CD4-positive, alpha-beta T cell treated with Interleukin-2 at 100 ng/mL for 4 hours (primary cell): Measurements from ENCODE around the gene LONP2.
A peak's percentile ranks its signal among the peaks of the same experiment; 100 is the strongest.
"Not testable (repeated sequence)": the region's sequence is repeated elsewhere in the genome, so short reads cannot be mapped to it uniquely, and the experiment has no call there.

ENCODE experiments used
- DNase-seq: peaks from one replicate; pipeline ENCODE4 v3.0.0-alpha.2; 2020; ENCODE audit warnings: low spot score

LONP2 gene

GRCh38 chr16:48235556-48236136 is 8.5 kb upstream of the LONP2 start:
- DNase-seq, result no peak

GRCh38 chr16:48236286-48236685 is 7.8 kb upstream of the LONP2 start:
- no peak for DNase-seq

GRCh38 chr16:48240147-48240546 is 4.0 kb upstream of the LONP2 start:
- DNase-seq, result not testable (repeated sequence)

DNA sequence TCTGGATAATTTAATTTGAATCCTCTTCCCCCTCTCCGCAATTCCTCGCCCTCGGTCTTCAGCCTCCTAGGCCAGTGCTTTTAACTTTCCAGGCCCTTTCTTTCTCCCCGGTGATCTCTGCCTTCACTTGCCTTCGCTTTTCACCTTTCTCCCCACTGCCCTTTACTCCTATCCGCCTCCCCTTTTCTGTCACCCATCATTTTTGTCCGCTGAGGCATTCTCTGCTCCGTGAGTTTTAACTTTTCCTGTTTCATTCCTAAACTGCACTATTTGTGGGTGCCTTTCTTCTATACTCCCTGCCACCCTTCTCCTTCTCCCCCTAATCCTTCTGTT is 729 bp downstream of the LONP2 start:
- no peak for DNase-seq

DNA sequence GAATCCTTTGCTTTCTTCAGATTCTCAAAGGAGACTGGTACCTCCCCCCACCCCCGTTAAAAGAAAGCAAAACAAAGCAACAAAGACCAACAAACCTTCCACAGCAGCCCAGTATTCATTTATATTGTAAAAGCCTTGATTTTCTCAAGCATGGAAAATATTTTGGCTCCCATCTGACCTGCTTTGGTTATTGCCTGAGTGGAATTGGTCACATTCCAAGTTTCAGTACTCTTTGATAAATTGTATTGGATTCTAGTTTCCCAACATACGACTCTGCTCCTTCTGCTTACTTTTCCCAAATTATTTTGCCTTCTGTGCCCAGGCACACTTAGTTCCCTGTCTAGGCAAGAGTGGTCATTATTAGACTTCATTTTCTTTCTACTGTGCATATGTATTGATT is 2.0 kb downstream of the LONP2 start:
- DNase-seq, result no peak

DNA sequence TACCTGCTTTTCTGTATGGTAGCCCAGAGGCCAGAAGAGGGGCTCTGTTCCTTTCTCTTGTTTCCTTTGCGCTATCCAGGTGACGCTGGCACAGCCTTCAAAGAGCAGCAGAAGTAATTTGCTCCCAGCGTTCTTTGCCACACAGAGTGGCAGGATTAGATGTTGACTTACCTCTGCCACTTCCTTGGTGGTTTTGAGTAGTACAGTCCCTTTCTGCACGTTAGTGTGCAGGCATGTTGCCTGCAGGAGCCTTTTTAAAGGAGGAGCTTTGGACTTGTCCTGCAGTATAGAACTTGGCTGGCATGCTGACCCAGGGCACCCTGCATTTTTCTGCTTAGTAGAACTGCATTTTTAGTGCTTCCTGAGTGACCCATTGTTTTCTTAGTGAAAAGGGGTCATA is 3.2 kb downstream of the LONP2 start, which contains the start of gene ABCC11:
Gene ABCC11, minus strand, starts transcription at position 229 of the 400 bp plus-strand sequence. CDS start 15,618 bp downstream, outside the sequence.
- DNase-seq, result peak; percentile 2

GRCh38 chr16:48250520-48251278 is 6.6 kb downstream of the LONP2 start:
- DNase-seq, result no peak

DNA sequence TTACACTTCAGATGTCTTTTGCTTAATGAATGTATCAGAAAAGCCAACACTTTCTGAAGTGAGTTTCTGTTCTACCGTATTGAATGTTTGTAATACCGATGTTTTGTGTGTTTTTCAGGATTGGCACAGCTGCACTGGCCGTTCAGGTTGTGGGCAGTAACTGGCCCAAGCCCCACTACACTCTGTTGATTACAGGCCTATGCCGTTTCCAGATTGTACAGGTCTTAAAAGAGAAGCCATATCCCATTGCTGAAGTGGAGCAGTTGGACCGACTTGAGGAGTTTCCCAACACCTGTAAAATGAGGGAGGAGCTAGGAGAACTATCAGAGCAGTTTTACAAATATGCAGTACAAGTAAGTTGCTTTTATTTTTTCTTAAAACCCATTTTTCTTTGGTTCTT is 7.9 kb downstream of the LONP2 start:
- DNase-seq, result no peak

- no peak for DNase-seq
Observed at GRCh38 chr16:48256579-48257177, 12.6 kb downstream of the LONP2 start.

DNA sequence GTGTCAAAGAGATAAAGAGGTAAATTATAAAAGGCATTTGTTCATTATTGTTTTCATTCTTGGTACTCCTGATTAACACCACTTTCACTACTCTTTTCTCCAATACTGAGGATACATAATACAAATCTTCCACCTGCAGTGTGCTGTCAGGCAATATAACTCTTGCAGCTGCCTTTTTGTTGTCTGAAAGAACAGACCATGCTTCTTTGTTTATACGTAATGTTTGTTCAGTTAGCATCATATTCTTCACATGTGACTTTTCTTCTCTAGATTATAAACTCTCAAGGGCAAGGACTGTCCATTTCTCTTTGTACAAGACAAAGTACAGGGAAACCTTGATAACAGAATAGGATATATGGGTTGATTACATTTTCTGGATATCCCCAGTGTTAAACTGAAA is 17.5 kb downstream of the LONP2 start:
- DNase-seq, result no peak

- DNase-seq, result no peak
Observed at GRCh38 chr16:48262631-48263030, 18.5 kb downstream of the LONP2 start.

GRCh38 chr16:48269011-48269410 is 24.9 kb downstream of the LONP2 start:
- DNase-seq, result no peak

- DNase-seq, result no peak
Observed at GRCh38 chr16:48271728-48272127, 27.6 kb downstream of the LONP2 start.

GRCh38 chr16:48272837-48273421 is 28.8 kb downstream of the LONP2 start:
- DNase-seq, result no peak

GRCh38 chr16:48274476-48274875 is 30.4 kb downstream of the LONP2 start:
- no peak for DNase-seq

GRCh38 chr16:48276102-48276501 is 32.0 kb downstream of the LONP2 start:
- DNase-seq, result no peak

- DNase-seq, result no peak
Observed at GRCh38 chr16:48277158-48277557, 33.1 kb downstream of the LONP2 start.

GRCh38 chr16:48279199-48279598 is 35.1 kb downstream of the LONP2 start:
- DNase-seq, result no peak

DNA sequence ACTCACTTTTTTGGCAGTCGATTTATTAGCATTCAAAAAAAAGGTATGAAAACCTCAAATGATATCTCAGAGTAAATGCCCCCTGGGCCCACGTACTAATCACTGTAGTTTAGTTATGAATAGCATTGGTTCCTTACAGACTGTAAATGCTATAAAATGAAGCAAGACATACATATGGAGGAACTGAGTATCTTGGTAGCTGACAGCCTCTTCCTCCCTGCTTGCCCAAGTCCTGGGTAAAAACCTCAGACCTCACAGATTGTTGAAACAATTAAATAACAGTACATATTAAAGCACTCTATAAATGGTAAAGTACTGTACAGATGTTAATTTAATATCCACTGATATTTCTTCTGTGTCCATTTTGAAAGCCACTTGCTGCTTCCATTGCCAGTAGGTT is 36.4 kb downstream of the LONP2 start:
- no peak for DNase-seq

- no peak for DNase-seq
Observed at GRCh38 chr16:48282636-48283263, 38.6 kb downstream of the LONP2 start.

- DNase-seq, result peak; percentile 15
Observed at GRCh38 chr16:48284772-48285409, 40.8 kb downstream of the LONP2 start.

- DNase-seq, result no peak
Observed at GRCh38 chr16:48287239-48287638, 43.1 kb downstream of the LONP2 start.
